HG03064 (cell line): ENCODE measurements around the gene SIRPG.
"Not testable (repeated sequence)": the region's sequence is repeated elsewhere in the genome, so short reads cannot be mapped to it uniquely, and the experiment has no call there.

Experiments
- ATAC-seq: cut with Tn5 transposase; IDR thresholded peaks from one replicate; pipeline ENCODE4 v1.9.1; 2021; ENCODE audit warnings: low read depth; ENCODE audit not compliant: unreplicated experiment

The SIRPG gene

GRCh38 chr20:1657556-1658334 is at the start of gene SIRPG:
SIRPG (minus strand) TSS chr20:1657779; CDS start chr20:1657714, 65 bp downstream.
- ATAC-seq = no peak

- not testable (repeated sequence) for ATAC-seq
Measured at GRCh38 chr20:1706887-1707286, 49.3 kb upstream of the SIRPG start.

- ATAC-seq = no peak
Measured at GRCh38 chr20:1706079-1706478, 48.5 kb upstream of the SIRPG start.

- no peak for ATAC-seq
Measured at GRCh38 chr20:1702855-1703254, 45.3 kb upstream of the SIRPG start.

- ATAC-seq = no peak
Measured at GRCh38 chr20:1702328-1702727, 44.7 kb upstream of the SIRPG start.

- no peak for ATAC-seq
Measured at GRCh38 chr20:1700990-1701389, 43.4 kb upstream of the SIRPG start.

- ATAC-seq = no peak
Measured at GRCh38 chr20:1697592-1697991, 40.0 kb upstream of the SIRPG start.

- no peak for ATAC-seq
Measured at GRCh38 chr20:1696521-1697209, 39.1 kb upstream of the SIRPG start.

- ATAC-seq = no peak
Measured at GRCh38 chr20:1694672-1695071, 37.1 kb upstream of the SIRPG start.

- no peak for ATAC-seq
Measured at GRCh38 chr20:1693427-1693826, 35.8 kb upstream of the SIRPG start.

- no peak for ATAC-seq
Measured at GRCh38 chr20:1689721-1690120, 32.1 kb upstream of the SIRPG start.

- no peak for ATAC-seq
Measured at GRCh38 chr20:1688886-1689538, 31.4 kb upstream of the SIRPG start.

GRCh38 chr20:1687053-1687452 is 29.5 kb upstream of the SIRPG start:
- no peak for ATAC-seq

- no peak for ATAC-seq
Measured at GRCh38 chr20:1686151-1686748, 28.7 kb upstream of the SIRPG start.

GRCh38 chr20:1685304-1686052 is 27.9 kb upstream of the SIRPG start:
- no peak for ATAC-seq

- ATAC-seq = no peak
Measured at GRCh38 chr20:1684872-1685271, 27.3 kb upstream of the SIRPG start.

- ATAC-seq = no peak
Measured at GRCh38 chr20:1676650-1677049, 19.1 kb upstream of the SIRPG start.

GRCh38 chr20:1674990-1675780 is 17.6 kb upstream of the SIRPG start:
- no peak for ATAC-seq

GRCh38 chr20:1674361-1674760 is 16.8 kb upstream of the SIRPG start:
- no peak for ATAC-seq

- ATAC-seq = no peak
Measured at GRCh38 chr20:1673424-1673823, 15.8 kb upstream of the SIRPG start.
